ENCODE results near the gene ZC3H18.

- TF ChIP-seq, protein P1, sequence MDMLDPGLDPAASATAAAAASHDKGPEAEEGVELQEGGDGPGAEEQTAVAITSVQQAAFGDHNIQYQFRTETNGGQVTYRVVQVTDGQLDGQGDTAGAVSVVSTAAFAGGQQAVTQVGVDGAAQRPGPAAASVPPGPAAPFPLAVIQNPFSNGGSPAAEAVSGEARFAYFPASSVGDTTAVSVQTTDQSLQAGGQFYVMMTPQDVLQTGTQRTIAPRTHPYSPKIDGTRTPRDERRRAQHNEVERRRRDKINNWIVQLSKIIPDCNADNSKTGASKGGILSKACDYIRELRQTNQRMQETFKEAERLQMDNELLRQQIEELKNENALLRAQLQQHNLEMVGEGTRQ (CRISPR knock-in tag; IDR thresholded peaks at IDR 0.05) = no peak
- TF ChIP-seq, protein P2, sequence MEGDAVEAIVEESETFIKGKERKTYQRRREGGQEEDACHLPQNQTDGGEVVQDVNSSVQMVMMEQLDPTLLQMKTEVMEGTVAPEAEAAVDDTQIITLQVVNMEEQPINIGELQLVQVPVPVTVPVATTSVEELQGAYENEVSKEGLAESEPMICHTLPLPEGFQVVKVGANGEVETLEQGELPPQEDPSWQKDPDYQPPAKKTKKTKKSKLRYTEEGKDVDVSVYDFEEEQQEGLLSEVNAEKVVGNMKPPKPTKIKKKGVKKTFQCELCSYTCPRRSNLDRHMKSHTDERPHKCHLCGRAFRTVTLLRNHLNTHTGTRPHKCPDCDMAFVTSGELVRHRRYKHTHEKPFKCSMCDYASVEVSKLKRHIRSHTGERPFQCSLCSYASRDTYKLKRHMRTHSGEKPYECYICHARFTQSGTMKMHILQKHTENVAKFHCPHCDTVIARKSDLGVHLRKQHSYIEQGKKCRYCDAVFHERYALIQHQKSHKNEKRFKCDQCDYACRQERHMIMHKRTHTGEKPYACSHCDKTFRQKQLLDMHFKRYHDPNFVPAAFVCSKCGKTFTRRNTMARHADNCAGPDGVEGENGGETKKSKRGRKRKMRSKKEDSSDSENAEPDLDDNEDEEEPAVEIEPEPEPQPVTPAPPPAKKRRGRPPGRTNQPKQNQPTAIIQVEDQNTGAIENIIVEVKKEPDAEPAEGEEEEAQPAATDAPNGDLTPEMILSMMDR (IDR thresholded peaks at IDR 0.05) = no peak
- no peak for TF ChIP-seq MXD4 (CRISPR knock-in tag; IDR thresholded peaks at IDR 0.05; ENCODE audit: borderline replicate concordance)
- no peak for TF ChIP-seq TEAD4 (CRISPR knock-in tag; IDR thresholded peaks at IDR 0.05)
- no peak for TF ChIP-seq NFYB (CRISPR knock-in tag; conservative IDR thresholded peaks at IDR 0.05; ENCODE audit: low read depth)
- no peak for TF ChIP-seq SP1 (CRISPR knock-in tag; conservative IDR thresholded peaks at IDR 0.05)
- TF ChIP-seq, protein P3, sequence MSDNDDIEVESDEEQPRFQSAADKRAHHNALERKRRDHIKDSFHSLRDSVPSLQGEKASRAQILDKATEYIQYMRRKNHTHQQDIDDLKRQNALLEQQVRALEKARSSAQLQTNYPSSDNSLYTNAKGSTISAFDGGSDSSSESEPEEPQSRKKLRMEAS (CRISPR knock-in tag; IDR thresholded peaks at IDR 0.05) = no peak
- TF ChIP-seq, protein P4, sequence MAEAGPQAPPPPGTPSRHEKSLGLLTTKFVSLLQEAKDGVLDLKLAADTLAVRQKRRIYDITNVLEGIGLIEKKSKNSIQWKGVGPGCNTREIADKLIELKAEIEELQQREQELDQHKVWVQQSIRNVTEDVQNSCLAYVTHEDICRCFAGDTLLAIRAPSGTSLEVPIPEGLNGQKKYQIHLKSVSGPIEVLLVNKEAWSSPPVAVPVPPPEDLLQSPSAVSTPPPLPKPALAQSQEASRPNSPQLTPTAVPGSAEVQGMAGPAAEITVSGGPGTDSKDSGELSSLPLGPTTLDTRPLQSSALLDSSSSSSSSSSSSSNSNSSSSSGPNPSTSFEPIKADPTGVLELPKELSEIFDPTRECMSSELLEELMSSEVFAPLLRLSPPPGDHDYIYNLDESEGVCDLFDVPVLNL (CRISPR knock-in tag; IDR thresholded peaks at IDR 0.05; ENCODE audit: borderline replicate concordance, low read depth) = no peak
- TF ChIP-seq USF1 (CRISPR knock-in tag; IDR thresholded peaks at IDR 0.05) = no peak
- TF ChIP-seq, protein P5, sequence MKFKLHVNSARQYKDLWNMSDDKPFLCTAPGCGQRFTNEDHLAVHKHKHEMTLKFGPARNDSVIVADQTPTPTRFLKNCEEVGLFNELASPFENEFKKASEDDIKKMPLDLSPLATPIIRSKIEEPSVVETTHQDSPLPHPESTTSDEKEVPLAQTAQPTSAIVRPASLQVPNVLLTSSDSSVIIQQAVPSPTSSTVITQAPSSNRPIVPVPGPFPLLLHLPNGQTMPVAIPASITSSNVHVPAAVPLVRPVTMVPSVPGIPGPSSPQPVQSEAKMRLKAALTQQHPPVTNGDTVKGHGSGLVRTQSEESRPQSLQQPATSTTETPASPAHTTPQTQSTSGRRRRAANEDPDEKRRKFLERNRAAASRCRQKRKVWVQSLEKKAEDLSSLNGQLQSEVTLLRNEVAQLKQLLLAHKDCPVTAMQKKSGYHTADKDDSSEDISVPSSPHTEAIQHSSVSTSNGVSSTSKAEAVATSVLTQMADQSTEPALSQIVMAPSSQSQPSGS (CRISPR knock-in tag; IDR thresholded peaks at IDR 0.05; ENCODE audit: borderline replicate concordance, low read depth) = no peak
- no peak for TF ChIP-seq AR (CRISPR knock-in tag; IDR thresholded peaks at IDR 0.05)
Observed at GRCh38 chr16:88584676-88585075, 14.5 kb downstream of the ZC3H18 start.

Measured in WTC11 (cell line).